IPS DF 4.7 (cell line): ENCODE results near the gene COTL1.

Experiments
- DNase-seq: peaks from one replicate; pipeline ENCODE4 v3.0.0-alpha.2; 2013; ENCODE audit warnings: low spot score; ENCODE audit errors: extremely low read depth

Gene COTL1

GRCh38 chr16:84614968-84615813, 2.7 kb downstream of the COTL1 start:
- DNase-seq, result no peak

DNA sequence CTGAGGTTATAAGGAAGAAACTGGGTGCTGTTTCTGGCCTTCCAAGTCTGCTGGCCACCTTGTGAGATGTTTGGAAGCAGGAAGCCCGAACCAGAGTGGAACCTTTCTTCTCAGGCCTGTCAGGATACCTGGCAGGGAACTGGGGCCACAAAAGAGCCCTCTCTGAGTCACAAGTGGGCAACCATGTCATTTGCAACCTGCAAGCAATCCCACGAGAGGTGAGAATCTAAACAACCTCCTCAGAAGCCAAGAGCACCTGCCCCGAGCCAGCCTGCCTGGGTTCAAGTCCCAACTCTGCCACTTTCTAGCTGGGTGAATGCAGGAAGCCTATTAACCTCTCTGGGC, 3.3 kb downstream of the COTL1 start:
- DNase-seq, result no peak

DNA sequence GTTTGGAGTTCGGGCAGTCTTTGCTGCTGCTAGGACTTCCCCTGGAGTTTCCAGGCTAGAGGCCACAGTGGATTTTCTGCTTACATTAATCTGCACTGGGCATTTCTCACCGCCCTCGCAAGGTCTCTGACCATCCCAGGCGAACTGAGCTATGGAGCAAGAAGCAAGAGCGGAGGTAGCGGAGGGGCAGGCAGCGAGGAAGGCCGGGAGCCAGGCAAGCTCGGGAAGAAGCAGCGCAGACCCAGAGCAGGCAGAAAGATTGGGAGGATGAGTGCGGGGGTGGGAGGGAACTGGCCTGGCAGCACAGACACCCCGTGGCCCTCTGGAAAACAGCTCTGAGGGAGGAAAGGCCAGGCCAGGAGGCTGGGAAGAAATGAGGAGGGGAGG, 3.8 kb downstream of the COTL1 start:
- DNase-seq, result no peak

DNA sequence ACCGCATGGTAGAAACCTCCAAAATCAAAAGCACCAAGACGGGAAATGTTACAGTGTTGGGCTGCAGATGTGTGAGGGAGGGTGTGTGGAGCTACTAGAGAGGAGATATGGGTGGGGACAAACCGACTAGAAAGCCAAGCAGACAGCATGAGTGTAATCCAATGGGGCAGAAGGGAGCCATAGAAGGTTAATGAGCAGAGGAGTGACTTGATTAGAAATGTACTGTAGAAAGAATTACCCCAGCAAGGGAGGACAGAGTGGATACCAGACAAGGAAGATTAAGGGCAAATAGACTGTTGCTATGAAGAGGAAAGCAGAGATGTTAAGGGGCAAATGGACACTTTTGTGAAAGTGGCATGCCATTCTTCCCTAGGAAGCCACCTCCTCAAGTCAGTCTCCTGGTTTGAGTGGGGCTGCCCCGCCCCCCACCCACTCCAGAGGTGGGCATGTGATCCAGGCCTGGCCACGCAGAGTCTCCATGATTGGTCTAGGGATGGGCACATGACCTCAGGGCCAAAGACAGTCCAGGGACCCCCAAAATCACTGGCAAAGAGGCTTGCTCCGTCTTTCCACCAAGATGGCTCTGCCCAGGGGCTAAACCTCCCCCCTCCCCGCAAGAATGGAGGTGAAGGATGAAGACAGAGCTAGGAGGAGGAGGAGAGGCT, 4.3 kb downstream of the COTL1 start:
- DNase-seq, result no peak

- DNase-seq, result no peak
Observed at GRCh38 chr16:84612686-84613085, 5.2 kb downstream of the COTL1 start.

GRCh38 chr16:84611041-84611440, 6.8 kb downstream of the COTL1 start:
- DNase-seq, result no peak

DNA sequence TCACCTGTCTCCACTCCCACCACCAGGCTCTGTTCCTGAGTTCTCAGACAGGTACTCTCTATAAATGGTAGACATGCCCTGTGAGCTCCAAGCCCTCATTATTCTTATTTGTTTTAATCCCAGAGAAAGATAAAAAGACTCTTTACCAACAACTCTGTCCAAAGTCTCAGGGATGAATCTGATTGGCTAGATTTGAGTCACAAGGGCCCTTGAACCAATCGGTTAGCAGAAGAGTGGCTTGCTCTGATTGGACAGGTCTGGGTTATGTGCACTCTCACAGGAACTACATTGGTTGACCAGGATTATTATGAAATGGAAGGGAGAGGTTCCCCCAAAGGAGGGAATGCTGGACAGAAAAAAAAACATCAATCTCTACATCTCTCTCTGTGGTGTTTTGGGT, 7.5 kb downstream of the COTL1 start:
- DNase-seq, result no peak

DNA sequence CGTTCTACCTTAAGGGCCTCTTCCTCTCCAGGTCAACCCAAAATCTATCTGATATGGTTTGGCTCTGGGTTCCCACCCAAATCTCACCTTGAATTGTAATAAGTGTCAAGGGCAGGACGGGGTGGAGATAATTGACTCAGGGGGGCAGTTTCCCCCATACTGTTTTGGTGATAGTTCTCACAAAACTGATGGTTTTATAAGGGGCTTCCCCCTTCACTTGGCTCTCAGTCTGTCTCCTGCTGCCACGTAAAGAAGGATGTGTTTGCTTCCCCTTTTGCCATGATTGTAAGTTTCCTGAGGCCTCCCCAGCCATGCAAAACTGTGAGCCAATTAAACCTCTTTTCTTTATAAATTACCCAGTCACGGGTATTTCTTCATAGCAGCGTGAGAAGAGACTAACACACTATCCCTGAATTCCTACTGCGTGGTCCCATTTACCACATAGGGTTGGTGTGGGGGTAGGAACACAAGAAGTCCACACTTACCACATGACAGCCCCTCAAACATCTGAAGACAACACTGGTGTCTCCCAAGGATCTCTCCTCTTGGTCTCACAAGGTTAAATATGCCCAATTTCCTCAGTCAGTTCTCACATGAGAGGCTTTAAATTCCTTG, 8.2 kb downstream of the COTL1 start:
- no peak for DNase-seq

DNA sequence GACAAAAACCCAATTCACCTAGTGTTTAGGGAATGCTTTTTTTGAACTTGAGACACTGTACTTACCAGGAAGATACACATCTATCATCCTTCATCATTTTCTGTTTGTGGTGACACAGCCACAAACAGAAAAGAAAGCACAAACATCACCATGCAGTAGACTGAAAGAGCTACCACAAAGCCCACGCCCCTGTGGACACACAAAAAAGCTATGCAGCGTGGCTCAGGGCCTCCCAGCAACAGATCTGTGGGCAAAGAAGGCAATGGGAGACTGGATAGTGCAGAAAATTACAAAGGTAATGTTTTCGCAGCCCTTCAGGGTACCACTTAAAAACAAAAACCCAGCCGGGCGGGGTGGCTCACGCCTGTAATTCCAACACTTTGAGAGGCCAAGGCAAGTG, 9.6 kb downstream of the COTL1 start:
- DNase-seq, result no peak

GRCh38 chr16:84607694-84608093, 10.2 kb downstream of the COTL1 start:
- DNase-seq, result no peak

GRCh38 chr16:84607061-84607460, 10.8 kb downstream of the COTL1 start:
- no peak for DNase-seq

GRCh38 chr16:84606081-84606875, 11.6 kb downstream of the COTL1 start:
- no peak for DNase-seq

GRCh38 chr16:84605339-84605848, 12.5 kb downstream of the COTL1 start:
- DNase-seq, result no peak

GRCh38 chr16:84604477-84605013, 13.3 kb downstream of the COTL1 start:
- no peak for DNase-seq

GRCh38 chr16:84603940-84604339, 13.9 kb downstream of the COTL1 start:
- no peak for DNase-seq

DNA sequence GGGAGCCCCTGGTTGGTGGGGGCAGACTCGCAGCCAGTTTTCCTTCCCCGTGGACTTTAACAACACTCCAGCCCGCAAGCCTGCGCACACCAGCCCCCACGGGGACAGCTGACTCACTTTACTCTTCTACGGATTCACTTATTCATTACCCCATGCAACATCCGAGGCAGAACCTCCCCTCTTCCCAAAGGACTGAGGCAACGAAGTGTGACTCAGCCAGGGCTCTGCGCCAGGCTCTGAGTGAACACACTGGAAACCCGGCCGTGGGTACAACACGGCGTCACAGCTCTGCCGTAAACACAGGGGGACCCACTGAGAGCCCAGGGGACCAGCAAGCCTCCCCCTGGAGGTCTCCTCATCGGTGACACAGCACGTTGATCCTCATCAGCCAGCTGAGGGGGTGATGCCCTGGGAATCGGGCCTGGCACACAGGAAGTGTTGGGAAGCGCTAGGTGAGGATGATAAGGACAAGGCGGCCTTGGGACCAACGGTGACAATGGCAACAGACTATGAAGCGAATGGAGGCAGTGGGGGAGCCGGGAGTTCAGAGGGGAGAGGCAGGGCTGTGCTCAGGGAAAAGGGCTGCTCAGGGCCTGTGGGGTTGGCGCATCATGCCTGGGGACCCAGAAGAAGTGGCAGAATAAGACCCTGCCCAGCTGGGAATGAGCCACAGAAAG, 14.6 kb downstream of the COTL1 start:
- no peak for DNase-seq

DNA sequence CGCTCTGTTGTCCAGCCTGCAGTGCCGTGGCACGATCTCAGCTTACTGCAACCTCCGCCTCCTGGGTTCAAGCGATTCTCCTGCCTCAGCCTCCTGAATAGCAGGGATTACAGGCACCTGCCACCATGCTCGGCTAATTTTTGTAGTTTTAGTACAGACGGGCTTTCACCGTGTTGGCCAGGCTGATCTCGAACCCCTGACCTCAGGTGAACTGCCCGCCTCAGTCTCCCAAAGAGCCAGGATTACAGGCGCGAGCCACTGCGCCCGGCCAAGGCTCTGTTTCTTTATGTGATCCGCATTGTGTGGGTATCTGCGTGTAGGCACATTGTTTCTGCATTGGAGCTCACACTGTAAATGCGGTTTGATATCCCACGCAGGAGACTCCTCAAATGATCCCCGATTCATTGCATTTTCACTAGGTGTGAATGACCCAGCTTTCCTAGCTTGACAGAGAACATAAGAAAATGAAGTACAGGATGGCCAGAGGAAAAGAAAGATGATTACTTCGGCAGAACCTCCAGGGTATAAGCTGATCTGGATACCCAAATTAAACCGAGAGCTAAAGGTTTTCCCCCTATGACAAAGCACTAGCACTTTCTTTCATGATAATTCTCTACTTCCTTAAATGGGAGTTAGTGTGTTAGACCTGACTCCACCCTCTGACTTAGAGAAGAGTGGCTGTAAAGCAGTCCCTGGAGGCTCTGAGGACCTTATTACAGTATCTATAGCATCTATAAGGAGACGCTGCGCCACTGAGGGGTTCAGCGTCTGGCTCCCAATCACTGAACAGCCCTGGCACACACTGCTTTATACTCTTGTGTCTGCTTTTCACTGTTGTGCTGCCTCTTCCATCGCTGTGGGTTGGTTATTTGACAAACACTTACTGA, 17.3 kb downstream of the COTL1 start:
- no peak for DNase-seq

GRCh38 chr16:84599521-84600202, 18.2 kb downstream of the COTL1 start:
- no peak for DNase-seq

- DNase-seq, result no peak
Observed at GRCh38 chr16:84598360-84598759, 19.5 kb downstream of the COTL1 start.
